Uterus (tissue), 2 donors: ENCODE data around the gene PLEKHA1.

Experiments used
- CTCF ChIP-seq, 4 experiments: fragments of 200-600 bp in 2 of 4; fragments of 450-650 bp in 2 of 4; sonication (generic) in 2 of 4; IDR thresholded peaks; one replicate each; pipeline ENCODE4 v1.5.1; 2016 to 2019; ENCODE audit warnings: antibody characterized with exemption in 4 of 4, mild to moderate bottlenecking in 2 of 4, moderate library complexity in 1 of 4
- POLR2A ChIP-seq, 2 donors: fragments of 450-650 bp; IDR thresholded peaks; one replicate each; pipeline ENCODE4 v1.6.1; 2016; ENCODE audit warnings: antibody characterized with exemption in 2 of 2, mild to moderate bottlenecking in 1 of 2, moderate library complexity in 1 of 2

- TF ChIP-seq CTCF (IDR thresholded peaks at IDR 0.05), result no peak
- TF ChIP-seq POLR2A (IDR thresholded peaks at IDR 0.05), result no peak
Observed at GRCh38 chr10:122341141-122341810, 33.2 kb upstream of the PLEKHA1 start.
